HG02763 (cell line): ENCODE results near the gene CMTR1.
A peak's percentile ranks its signal among the peaks of the same experiment; 100 is the strongest.
"Not testable (repeated sequence)": the region's sequence is repeated elsewhere in the genome, so short reads cannot be mapped to it uniquely, and the experiment has no call there.

Source experiments
- ATAC-seq: cut with Tn5 transposase; IDR thresholded peaks from one replicate; pipeline ENCODE4 v1.9.1; 2021; ENCODE audit warnings: mild to moderate bottlenecking, moderate library complexity; ENCODE audit not compliant: unreplicated experiment

CMTR1 gene

GRCh38 chr6:37432916-37433656 lies at the start of gene CMTR1:
Gene CMTR1, plus strand, starts transcription at chr6:37433221. Its CDS starts 2,409 bp downstream, at chr6:37435630.
- peak; percentile 94 for ATAC-seq

- no peak for ATAC-seq
Observed at GRCh38 chr6:37388578-37388977, 44.4 kb upstream of the CMTR1 start.

- no peak for ATAC-seq
Observed at GRCh38 chr6:37389857-37390256, 43.2 kb upstream of the CMTR1 start.

- ATAC-seq, result no peak
Observed at GRCh38 chr6:37391120-37391519, 41.9 kb upstream of the CMTR1 start.

GRCh38 chr6:37392821-37393220 lies 40.2 kb upstream of the CMTR1 start:
- no peak for ATAC-seq

- no peak for ATAC-seq
Observed at GRCh38 chr6:37393381-37393929, 39.6 kb upstream of the CMTR1 start.

- ATAC-seq, result no peak
Observed at GRCh38 chr6:37396571-37397180, 36.3 kb upstream of the CMTR1 start.

- no peak for ATAC-seq
Observed at GRCh38 chr6:37399131-37399530, 33.9 kb upstream of the CMTR1 start.

- no peak for ATAC-seq
Observed at GRCh38 chr6:37399795-37400490, 33.1 kb upstream of the CMTR1 start.

- ATAC-seq, result not testable (repeated sequence)
Observed at GRCh38 chr6:37401658-37402057, 31.4 kb upstream of the CMTR1 start.

GRCh38 chr6:37406726-37407341 lies 26.2 kb upstream of the CMTR1 start:
- no peak for ATAC-seq

GRCh38 chr6:37407948-37408347 lies 25.1 kb upstream of the CMTR1 start:
- no peak for ATAC-seq

GRCh38 chr6:37409501-37409900 lies 23.5 kb upstream of the CMTR1 start:
- ATAC-seq, result no peak

GRCh38 chr6:37417393-37417792 lies 15.6 kb upstream of the CMTR1 start:
- ATAC-seq, result no peak

- no peak for ATAC-seq
Observed at GRCh38 chr6:37418722-37419121, 14.3 kb upstream of the CMTR1 start.

GRCh38 chr6:37426058-37426944 lies 6.7 kb upstream of the CMTR1 start:
- ATAC-seq, result no peak

GRCh38 chr6:37426945-37427510 lies 6.0 kb upstream of the CMTR1 start:
- no peak for ATAC-seq

GRCh38 chr6:37429352-37429750 lies 3.7 kb upstream of the CMTR1 start:
- ATAC-seq, result no peak

- peak; percentile 6 for ATAC-seq
Observed at GRCh38 chr6:37432590-37432915, 468 bp upstream of the CMTR1 start.

GRCh38 chr6:37433657-37434271 lies 743 bp downstream of the CMTR1 start:
- ATAC-seq, result peak; percentile 18
